ENCODE measurements around the gene DRGX.

Gene DRGX

GRCh38 chr10:49383853-49384252 is 12.0 kb downstream of the DRGX start:
- H3K4me3 ChIP-seq (ENCODE audit: low read depth, low read length): no peak overlapping the region
- DNase-seq (ENCODE audit: low read depth): no peak

GRCh38 chr10:49382826-49383225 is 13.1 kb downstream of the DRGX start:
- no peak for DNase-seq (ENCODE audit: low read depth)
- TF ChIP-seq CTCF (conservative IDR thresholded peaks at IDR 0.05; ENCODE audit: low read depth, low read length): no peak
- no peak overlapping the region for H3K4me3 ChIP-seq (ENCODE audit: low read depth, low read length)

More at GRCh38 chr10:49383853-49384252, 12.0 kb downstream of the DRGX start:
- TF ChIP-seq CTCF (conservative IDR thresholded peaks at IDR 0.05; ENCODE audit: low read depth, low read length): no peak

GRCh38 chr10:49382226-49382625 is 13.7 kb downstream of the DRGX start:
- no peak for TF ChIP-seq CTCF (conservative IDR thresholded peaks at IDR 0.05; ENCODE audit: low read depth, low read length)
- H3K4me3 ChIP-seq (ENCODE audit: low read depth, low read length): no peak overlapping the region
- no peak for DNase-seq (ENCODE audit: low read depth)

GRCh38 chr10:49381111-49381900 is 14.6 kb downstream of the DRGX start:
- no peak overlapping the region for H3K4me3 ChIP-seq (ENCODE audit: low read depth, low read length)
- DNase-seq (ENCODE audit: low read depth): no peak
- TF ChIP-seq CTCF (conservative IDR thresholded peaks at IDR 0.05; ENCODE audit: low read depth, low read length): no peak

- no peak overlapping the region for H3K4me3 ChIP-seq (ENCODE audit: low read depth, low read length)
- DNase-seq (ENCODE audit: low read depth): peak; percentile 30
- peak; percentile 42 for TF ChIP-seq CTCF (conservative IDR thresholded peaks at IDR 0.05; ENCODE audit: low read depth, low read length)
Measured at GRCh38 chr10:49379596-49380410, 16.1 kb downstream of the DRGX start.

GRCh38 chr10:49377256-49377655 is 18.6 kb downstream of the DRGX start:
- no peak for TF ChIP-seq CTCF (conservative IDR thresholded peaks at IDR 0.05; ENCODE audit: low read depth, low read length)

More at GRCh38 chr10:49377256-49377655, 18.6 kb downstream of the DRGX start:
- DNase-seq (ENCODE audit: low read depth): no peak
- H3K4me3 ChIP-seq (ENCODE audit: low read depth, low read length): no peak overlapping the region
